Prostate gland (tissue), 2 donors: ENCODE results near the gene GUCY1A2. TPM values are rescaled to one million over a fixed set of nuclear protein-coding genes. Genes with fewer than 3 reads are reported as not detected.

Source experiments
- DNase-seq: peaks from one replicate; pipeline ENCODE4 v3.0.0-alpha.2; 2019; ENCODE audit warnings: low spot score
- H3K27ac ChIP-seq, 2 donors: fragments of 200-600 bp; sonication (generic); 2 replicates each; pipeline ENCODE4 v1.5.1; 2017 to 2019
- H3K27me3 ChIP-seq: fragments of 200-600 bp; sonication (generic); replicated peaks from 2 replicates; pipeline ENCODE4 v1.5.1; 2019; ENCODE audit not compliant: insufficient read depth
- H3K36me3 ChIP-seq, 2 donors: fragments of 200-600 bp; sonication (generic); 1 replicate in 1 of 2; 2 replicates in 1 of 2; pipeline versions ENCODE4 v1.5.1 to v1.8.1; 2017 to 2019
- H3K4me1 ChIP-seq: fragments of 200-600 bp; sonication (generic); replicated peaks from 2 replicates; pipeline ENCODE4 v1.5.1; 2019
- H3K4me3 ChIP-seq, 2 donors: fragments of 200-600 bp; sonication (generic); 2 replicates each; pipeline ENCODE4 v1.5.1; 2017 to 2019
- H3K9me3 ChIP-seq: fragments of 200-600 bp; sonication (generic); 2 replicates; pipeline ENCODE4 v1.5.1; 2017
- POLR2A ChIP-seq: fragments of 450-650 bp; IDR thresholded peaks from one replicate; pipeline ENCODE4 v1.6.1; 2016; ENCODE audit warnings: antibody characterized with exemption, mild to moderate bottlenecking
- POLR2AphosphoS5 ChIP-seq: sonication (generic); formaldehyde crosslinking; IDR thresholded peaks from one replicate; pipeline ENCODE4 v1.6.1; 2017; ENCODE audit warnings: antibody characterized with exemption
- WGBS: methylation state at CpG from one replicate; pipeline ENCODE4 v1.1.5; 2018; 5-methylcytosine and 5-hydroxymethylcytosine counted together
- intact Hi-C: fragments of 100-400 bp; cut with DNase I; formaldehyde crosslinking; loops from one replicate; pipeline ENCODE4 v1.14.2; 2022
- total RNA-seq, 2 donors: library from RNA; depleted of rRNA; stranded (reverse); fragments of >200 nt; gene quantifications; one replicate each; pipeline ENCODE4 v1.1.0, GENCODE V29; 2016
- TF ChIP-seq, protein P1 (sequence below), 4 experiments: fragments of 200-600 bp in 2 of 4; fragments of 450-650 bp in 2 of 4; sonication (generic) in 2 of 4; IDR thresholded peaks; 1 replicate in 3 of 4; 2 replicates in 1 of 4; pipeline ENCODE4 v1.5.1; 2016 to 2019; ENCODE audit warnings: antibody characterized with exemption in 4 of 4, mild to moderate bottlenecking in 2 of 4, moderate library complexity in 2 of 4

Gene GUCY1A2
- total RNA-seq, 2 donors from 2014 or later, result 1.2 to 15.3 TPM

DNA sequence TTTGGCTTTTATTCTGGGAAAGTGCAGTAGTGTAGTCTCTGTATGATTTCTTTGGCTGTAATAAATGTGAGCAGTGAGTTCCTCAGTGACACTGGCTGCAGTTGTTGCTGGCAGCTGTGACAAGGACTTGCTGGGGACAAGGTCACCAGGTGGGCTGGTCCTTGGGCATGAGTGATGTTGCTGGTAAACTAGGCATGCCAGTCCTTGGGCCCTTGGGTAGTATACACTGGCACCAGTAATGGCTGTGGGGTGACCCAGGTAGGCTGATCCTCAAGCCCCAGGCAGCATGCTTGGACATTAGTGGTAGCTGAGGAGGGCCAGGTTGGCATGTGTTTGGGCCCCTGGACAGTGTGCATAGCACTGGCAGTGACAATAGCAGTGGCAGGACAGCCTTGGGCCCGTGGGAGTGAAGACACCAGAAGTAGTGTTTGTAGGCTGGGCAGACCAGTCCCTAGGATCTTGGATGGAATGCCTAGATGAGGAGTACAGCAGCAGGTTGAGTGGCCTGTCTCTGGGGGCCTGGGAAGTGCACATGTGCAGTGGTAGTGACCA, 164.3 kb downstream of the GUCY1A2 start:
- H3K4me1 ChIP-seq, result no peaks in the 10 kb centered on the region
- H3K27ac ChIP-seq, result no peak overlapping the region
- WGBS, result 71% methylated on average over 1 of the region's 1 CpG
- H3K9me3 ChIP-seq, result no peaks in the 10 kb centered on the region
- no peak for DNase-seq
- no peaks in the 10 kb centered on the region for H3K27me3 ChIP-seq
- no peaks in the 10 kb centered on the region for H3K36me3 ChIP-seq
- H3K4me3 ChIP-seq, result no peak overlapping the region
- no peak for TF ChIP-seq POLR2AphosphoS5
- TF ChIP-seq, protein P1, sequence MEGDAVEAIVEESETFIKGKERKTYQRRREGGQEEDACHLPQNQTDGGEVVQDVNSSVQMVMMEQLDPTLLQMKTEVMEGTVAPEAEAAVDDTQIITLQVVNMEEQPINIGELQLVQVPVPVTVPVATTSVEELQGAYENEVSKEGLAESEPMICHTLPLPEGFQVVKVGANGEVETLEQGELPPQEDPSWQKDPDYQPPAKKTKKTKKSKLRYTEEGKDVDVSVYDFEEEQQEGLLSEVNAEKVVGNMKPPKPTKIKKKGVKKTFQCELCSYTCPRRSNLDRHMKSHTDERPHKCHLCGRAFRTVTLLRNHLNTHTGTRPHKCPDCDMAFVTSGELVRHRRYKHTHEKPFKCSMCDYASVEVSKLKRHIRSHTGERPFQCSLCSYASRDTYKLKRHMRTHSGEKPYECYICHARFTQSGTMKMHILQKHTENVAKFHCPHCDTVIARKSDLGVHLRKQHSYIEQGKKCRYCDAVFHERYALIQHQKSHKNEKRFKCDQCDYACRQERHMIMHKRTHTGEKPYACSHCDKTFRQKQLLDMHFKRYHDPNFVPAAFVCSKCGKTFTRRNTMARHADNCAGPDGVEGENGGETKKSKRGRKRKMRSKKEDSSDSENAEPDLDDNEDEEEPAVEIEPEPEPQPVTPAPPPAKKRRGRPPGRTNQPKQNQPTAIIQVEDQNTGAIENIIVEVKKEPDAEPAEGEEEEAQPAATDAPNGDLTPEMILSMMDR (IDR thresholded peaks at IDR 0.05), result no peak
- no peak for TF ChIP-seq POLR2A
- intact Hi-C loops, result no loop called here

DNA sequence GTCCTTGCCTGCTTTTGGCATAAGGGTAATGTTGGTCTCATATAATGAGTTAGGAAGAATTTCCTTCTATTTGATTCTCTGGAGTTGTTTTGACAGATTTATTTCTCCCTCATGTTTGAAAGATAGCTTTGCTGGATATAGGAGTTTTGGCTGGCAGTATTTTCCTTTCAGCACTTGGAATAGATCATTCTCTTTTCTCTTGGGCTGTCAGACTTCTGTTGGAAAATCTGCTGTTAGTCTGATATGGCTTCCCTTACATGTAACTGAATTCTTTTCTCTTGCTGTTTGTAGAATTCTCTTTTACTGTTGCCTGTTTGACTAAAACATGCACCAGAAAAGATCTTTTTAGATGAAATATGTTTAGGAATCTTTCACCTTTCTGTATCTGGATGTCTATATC, 165.5 kb downstream of the GUCY1A2 start:
- Histone ChIP-seq H3K4me3 (no peak overlapping the region), H3K4me1 (no peaks in the 10 kb centered on the region), H3K36me3 (no peaks in the 10 kb centered on the region), H3K9me3 (no peaks in the 10 kb centered on the region), H3K27me3 (no peaks in the 10 kb centered on the region), H3K27ac (no peak overlapping the region)
- no peak for DNase-seq
- TF ChIP-seq POLR2AphosphoS5 (no peak), POLR2A (no peak)
- TF ChIP-seq, protein P1 (IDR thresholded peaks at IDR 0.05), result no peak
- intact Hi-C loops, result no loop called here

DNA sequence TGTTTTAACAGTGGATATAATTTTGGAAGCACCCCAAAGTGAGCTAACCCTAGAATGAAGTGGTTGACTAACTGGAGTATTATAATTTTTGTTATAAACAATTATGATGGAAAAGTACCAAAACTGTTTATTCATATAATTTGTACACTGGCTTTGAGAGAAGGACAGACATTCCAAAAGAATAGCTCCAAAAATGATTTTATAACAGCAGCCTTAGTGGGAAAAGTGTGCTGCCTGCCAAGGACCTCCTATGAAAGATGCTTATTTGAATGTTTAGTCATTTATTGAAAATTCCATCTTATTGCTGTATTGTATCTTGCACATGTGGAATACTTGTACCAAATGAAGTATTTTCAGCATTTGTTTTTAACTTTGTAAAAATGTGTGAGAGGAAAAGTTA, 169.8 kb downstream of the GUCY1A2 start:
- H3K27ac ChIP-seq, result no peak overlapping the region
- no peak overlapping the region for H3K4me3 ChIP-seq
- no peak for DNase-seq
- no peak for TF ChIP-seq POLR2A
- TF ChIP-seq, protein P1 (IDR thresholded peaks at IDR 0.05), result no peak
- no peak for TF ChIP-seq POLR2AphosphoS5
- H3K27me3 ChIP-seq, result no peaks in the 10 kb centered on the region
- H3K9me3 ChIP-seq, result no peaks in the 10 kb centered on the region
- no peaks in the 10 kb centered on the region for H3K4me1 ChIP-seq
- H3K36me3 ChIP-seq, result no peaks in the 10 kb centered on the region
- intact Hi-C loops, result no loop called here

DNA sequence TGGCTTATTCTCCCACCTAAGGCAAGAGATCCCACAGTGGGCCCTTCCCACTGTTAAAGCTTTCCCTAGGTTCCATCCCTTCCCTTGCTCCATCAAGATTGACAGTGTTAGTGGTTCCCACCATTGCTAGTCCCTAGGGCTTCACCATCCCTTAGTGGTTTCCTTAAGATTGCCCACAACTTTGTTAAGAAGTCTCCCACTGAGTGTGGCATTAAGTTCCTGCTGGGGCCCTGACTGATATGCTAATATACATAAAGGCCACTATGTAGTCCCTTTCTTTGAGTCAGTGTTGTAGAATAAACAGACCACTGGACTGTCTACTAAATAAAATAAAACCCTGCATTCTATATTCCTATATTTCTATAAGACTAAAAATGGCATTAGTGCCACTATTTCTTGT, 176.1 kb downstream of the GUCY1A2 start:
- no peaks in the 10 kb centered on the region for H3K4me1 ChIP-seq
- H3K27ac ChIP-seq, result no peak overlapping the region
- no peaks in the 10 kb centered on the region for H3K27me3 ChIP-seq
- intact Hi-C loops, result no loop called here
- no peak for DNase-seq
- no peaks in the 10 kb centered on the region for H3K36me3 ChIP-seq
- H3K9me3 ChIP-seq, result no peaks in the 10 kb centered on the region
- no peak overlapping the region for H3K4me3 ChIP-seq
- no peak for TF ChIP-seq POLR2A
- TF ChIP-seq, protein P1 (IDR thresholded peaks at IDR 0.05), result no peak
- no peak for TF ChIP-seq POLR2AphosphoS5

DNA sequence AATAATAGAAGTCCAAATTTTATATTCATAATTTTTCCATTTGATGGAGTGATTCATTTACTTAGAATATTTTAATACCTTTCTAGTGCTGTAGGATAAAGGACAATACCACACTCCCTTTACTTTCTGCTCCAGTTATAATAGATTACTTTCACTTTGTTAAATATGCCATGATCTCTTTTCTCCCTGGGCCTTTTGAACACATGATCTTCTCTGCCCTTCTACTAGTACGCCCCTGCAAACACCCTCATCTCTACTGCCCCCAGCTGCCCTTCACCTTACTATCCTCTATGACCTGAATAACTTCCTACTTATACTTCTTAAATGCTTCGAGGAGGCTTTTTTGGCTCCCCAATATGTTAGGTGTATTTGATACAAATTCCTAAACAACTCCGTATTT, 177.3 kb downstream of the GUCY1A2 start:
- intact Hi-C loops, result no loop called here
- 63% methylated on average over 3 of the region's 3 CpGs for WGBS
- no peaks in the 10 kb centered on the region for H3K9me3 ChIP-seq
- H3K36me3 ChIP-seq, result no peaks in the 10 kb centered on the region
- no peaks in the 10 kb centered on the region for H3K4me1 ChIP-seq
- TF ChIP-seq, protein P1 (IDR thresholded peaks at IDR 0.05), result no peak
- no peak for TF ChIP-seq POLR2AphosphoS5
- no peak for TF ChIP-seq POLR2A
- H3K4me3 ChIP-seq, result no peak overlapping the region
- no peak for DNase-seq
- H3K27ac ChIP-seq, result no peak overlapping the region
- no peaks in the 10 kb centered on the region for H3K27me3 ChIP-seq
